Left lobe of liver (tissue), 2 donors: ENCODE measurements around the gene DDR2. TPM values are rescaled to one million over a fixed set of nuclear protein-coding genes. Genes with fewer than 3 reads are reported as not detected.
"Not testable (repeated sequence)": the region's sequence is repeated elsewhere in the genome, so short reads cannot be mapped to it uniquely, and the experiment has no call there.

ENCODE experiments used
- ATAC-seq: fragments of 200-7000 bp; cut with Tn5 transposase; one replicate; pipeline ENCODE4 v1.9.1; 2020; ENCODE audit warnings: mild to moderate bottlenecking, moderate library complexity
- DNase-seq: peaks from one replicate; pipeline ENCODE4 v3.0.0-alpha.2; 2020; ENCODE audit warnings: low spot score
- total RNA-seq: library from RNA; stranded (reverse); gene quantifications from one replicate; pipeline ENCODE4 v1.2.1, GENCODE V29; 2021
- donor health status: DM: no; HTN: no; CAD: no; lungs with moderate emphysema.
- donor health status: DM: no; HTN: yes; CAD: no.

The DDR2 gene
- 2.0 TPM for total RNA-seq

DNA sequence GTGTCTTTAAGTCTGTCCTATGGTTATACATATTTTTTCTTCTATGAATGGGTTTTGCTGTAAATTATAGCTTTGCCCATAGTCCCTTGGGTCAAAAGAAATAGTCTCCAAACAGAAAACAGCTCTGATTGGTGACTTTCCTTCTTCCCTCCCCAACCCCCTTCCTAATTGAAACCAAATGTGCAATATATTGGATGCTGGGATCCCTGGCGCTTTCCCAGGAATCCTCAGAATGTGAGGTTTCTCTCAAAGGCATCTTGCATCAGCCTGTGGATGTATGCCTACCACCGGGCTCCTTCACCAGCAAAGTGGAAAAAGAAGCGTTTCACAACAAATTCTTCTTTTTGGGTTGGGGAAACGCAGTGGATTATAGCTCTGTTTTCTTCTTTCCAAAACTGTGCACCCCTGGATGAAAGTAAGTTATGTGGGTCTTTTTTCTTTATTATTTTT, at the start of gene DDR2:
Gene DDR2 (plus strand): TSS at position 248 of the 450 bp plus-strand sequence. CDS start 86,600 bp downstream, outside the sequence.
- DNase-seq (no peak), ATAC-seq (peak; percentile 32)

DNA sequence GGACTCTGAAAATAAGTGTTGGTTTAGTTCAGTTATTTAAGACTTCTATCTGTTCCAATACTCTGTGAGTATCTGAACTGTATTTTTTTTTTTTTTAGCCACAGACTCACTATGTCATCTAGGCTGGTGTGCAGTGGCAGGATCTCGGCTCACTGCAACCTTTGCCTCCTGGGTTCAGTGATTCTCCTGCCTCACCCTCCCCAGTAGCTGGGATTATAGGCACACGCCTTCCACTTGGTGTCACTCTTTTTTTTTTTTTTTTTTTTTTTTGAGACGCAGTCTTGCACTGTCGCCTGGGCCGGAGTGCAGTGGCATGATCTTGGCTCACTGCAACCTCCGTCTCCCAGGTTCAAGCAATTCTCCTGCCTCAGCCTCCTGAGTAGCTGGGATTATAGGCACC, 49.4 kb upstream of the DDR2 start:
- not testable (repeated sequence) for DNase-seq
- peak; percentile 40 for ATAC-seq

DNA sequence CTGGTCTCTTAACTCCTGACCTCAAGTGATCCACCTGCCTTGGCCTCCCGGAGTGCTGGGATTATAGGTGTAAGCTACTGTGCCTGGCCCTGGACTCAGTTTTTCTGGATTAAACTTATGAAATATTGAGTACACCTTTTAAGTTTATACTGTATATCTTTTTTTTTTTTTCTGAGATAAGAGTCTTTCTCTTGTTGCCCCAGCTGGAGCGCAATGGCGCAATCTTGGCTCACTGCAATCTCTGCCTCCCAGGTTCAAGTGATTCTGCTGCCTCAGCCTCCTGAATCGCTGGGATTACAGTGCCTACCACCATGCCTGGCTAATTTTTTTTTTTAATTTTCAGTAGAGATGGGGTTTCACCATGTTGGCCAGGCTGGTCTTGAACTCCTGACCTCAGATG, 47.2 kb upstream of the DDR2 start:
- not testable (repeated sequence) for DNase-seq
- ATAC-seq, result peak; percentile 19

DNA sequence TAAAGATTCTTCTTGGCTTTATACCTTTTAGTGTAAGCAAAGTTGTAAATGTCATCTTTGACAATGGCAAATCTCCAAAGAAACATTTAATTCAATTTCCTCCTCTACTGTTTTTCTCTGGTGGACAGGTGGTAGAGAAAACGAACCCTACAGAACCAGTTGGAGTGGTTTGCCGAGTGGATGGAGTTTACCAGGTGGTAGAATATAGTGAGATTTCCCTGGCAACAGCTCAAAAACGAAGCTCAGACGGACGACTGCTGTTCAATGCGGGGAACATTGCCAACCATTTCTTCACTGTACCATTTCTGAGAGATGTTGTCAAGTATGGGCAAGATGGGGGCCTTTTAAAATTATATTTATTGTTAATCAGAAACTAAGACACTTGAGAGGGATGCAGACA, 44.9 kb upstream of the DDR2 start:
- ATAC-seq (no peak), DNase-seq (no peak)

DNA sequence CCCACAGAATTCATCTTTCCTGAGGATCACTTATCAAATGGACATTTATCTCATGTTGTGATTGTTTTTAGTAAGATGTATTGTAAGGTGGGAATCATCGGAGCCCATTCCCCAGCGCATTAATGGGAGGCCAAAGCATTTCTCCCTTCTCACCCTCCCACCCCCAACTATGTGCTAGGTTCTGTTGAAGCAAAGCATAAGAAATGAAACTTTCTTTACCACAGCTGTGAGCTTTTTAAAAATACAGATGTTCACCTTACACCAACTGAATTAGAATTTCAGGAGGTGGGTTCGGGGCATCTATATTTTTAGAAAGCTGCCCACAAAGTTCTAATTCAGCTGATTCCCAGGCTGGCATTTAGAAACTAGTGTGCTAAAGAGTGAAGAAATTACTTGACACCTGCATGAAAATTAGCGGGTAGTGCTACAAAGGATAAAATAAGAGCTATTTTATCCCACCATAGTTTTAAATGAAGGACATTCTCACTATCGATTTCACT, 44.5 kb upstream of the DDR2 start:
- no peak for DNase-seq
- ATAC-seq, result no peak

GRCh38 chr1:162590101-162590500, 42.2 kb upstream of the DDR2 start:
- ATAC-seq (no peak), DNase-seq (no peak)

GRCh38 chr1:162590686-162591085, 41.6 kb upstream of the DDR2 start:
- DNase-seq, result no peak
- ATAC-seq, result no peak

- peak; percentile 83 for ATAC-seq
- no peak for DNase-seq
Observed at GRCh38 chr1:162596514-162597170, 35.6 kb upstream of the DDR2 start.

- DNase-seq, result no peak
- no peak for ATAC-seq
Observed at GRCh38 chr1:162599451-162599850, 32.8 kb upstream of the DDR2 start.

- not testable (repeated sequence) for DNase-seq, ATAC-seq
Observed at GRCh38 chr1:162603117-162603516, 29.1 kb upstream of the DDR2 start.

GRCh38 chr1:162605225-162605927, 26.9 kb upstream of the DDR2 start:
- DNase-seq, result no peak
- ATAC-seq, result no peak

DNA sequence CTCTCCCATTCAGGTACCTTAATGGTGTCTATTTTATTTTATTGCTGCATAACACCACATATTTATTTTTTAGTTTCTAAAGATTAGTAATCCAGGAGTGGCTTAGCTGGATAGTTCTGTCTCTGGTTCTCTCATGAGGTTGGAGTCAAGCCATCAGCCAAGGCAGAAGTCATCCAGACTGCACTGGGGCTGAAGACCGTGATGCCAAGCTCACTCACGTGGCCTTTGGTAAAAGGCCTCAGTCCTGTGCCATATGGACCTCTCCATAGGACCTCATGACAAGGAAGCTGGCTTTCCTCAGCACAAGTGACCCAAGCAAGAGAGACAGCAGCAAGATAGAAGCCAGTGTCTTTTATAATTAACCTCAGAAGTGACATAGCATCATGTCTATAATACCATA, 23.0 kb upstream of the DDR2 start:
- no peak for DNase-seq
- ATAC-seq, result no peak

DNA sequence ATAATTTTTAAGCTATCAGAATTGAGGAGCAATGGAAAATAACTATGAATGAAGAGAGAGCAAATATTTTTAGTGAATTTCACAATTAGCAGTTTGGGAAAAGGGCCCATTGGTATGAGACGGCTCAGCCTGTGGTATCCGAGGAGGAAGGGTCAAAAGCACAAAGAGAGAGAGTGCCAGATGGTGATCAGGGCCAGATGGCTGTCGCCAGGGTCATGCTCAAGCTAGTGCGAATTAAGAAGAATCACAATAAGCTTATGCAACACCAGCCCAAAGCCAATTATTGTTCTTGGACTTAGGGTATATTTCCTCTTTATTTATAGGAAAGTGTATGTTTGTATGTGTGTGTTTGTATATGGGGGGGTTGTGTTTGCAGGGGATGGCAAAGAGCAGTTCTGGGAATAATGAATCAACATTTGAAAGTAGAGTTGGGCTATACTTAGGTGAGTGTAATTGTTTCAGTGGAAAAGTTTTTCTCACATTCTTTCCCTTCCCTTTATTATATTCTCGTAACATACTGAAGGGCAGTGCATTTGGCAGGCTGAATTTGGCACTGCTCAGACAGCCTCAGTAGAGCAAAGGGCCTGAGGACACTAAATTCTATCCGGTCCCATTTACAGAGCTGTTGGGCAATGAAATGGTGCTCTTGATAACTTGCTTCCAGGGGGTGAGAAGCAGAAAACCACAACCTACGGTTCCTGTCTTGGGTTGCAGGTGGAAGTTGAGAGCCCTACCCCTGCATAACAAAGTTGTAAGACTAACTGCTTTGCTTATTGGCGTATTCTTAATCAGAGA, 19.5 kb upstream of the DDR2 start:
- ATAC-seq (peak; percentile 83), DNase-seq (peak; percentile 84)

DNA sequence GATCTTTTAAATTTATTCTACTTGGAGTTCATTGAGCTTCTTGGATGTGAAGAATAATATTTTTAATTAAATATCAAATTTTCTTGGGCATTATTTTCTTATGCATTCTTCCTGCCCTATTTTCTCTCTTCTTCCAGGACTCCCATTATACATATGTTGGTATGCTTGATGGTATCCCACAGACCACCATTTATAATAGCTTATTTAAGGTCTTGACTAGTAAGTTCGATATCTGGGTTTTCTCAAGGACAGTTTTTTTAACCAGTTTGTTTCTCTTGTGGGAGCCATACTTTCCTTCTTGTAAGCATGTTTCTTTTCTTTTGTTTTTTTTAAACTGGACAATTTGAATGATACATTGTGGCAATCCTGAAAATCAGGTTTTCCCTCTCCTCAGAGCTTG, 15.4 kb upstream of the DDR2 start:
- ATAC-seq (no peak), DNase-seq (no peak)

GRCh38 chr1:162617513-162617912, 14.8 kb upstream of the DDR2 start:
- DNase-seq (no peak), ATAC-seq (no peak)

DNA sequence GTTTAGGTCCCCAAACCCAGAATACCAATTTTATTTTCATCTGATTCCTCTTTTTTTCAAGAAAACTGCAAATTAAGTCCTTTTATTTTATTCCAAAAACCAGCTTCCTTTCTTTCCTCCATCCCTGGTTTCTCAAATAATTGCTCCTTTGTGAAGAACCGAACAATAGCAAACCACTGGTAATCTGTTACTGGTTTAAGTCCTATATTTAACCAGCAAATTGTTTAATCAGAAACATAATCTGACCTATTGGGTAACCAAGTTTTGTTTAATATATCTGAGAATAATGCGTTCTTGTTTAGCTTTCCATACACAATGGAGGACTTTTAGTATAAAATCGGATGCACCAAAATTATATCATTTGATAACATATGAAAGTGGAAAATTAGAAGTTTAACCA, 13.2 kb upstream of the DDR2 start:
- no peak for ATAC-seq
- DNase-seq, result no peak

- ATAC-seq (no peak), DNase-seq (no peak)
Observed at GRCh38 chr1:162621256-162621655, 11.0 kb upstream of the DDR2 start.

DNA sequence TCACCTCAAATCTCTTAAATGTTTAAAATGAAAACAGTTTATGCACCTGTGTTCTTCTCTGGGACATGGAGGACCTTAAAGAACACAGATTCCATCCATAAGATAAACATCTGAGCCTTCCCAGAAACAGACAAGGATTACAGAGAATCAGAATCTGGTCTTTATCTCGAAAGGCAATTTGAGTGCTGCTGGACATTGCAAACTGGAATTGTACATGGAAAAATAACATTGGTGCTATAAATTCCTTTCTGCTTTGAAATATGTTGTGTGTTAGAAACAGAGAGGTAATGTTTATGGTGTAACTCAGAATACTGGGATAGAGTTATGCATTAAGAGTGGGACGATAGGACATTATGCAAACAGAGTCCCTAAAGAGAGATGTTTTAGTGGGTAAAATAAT, 6.6 kb upstream of the DDR2 start:
- ATAC-seq (no peak), DNase-seq (no peak)

DNA sequence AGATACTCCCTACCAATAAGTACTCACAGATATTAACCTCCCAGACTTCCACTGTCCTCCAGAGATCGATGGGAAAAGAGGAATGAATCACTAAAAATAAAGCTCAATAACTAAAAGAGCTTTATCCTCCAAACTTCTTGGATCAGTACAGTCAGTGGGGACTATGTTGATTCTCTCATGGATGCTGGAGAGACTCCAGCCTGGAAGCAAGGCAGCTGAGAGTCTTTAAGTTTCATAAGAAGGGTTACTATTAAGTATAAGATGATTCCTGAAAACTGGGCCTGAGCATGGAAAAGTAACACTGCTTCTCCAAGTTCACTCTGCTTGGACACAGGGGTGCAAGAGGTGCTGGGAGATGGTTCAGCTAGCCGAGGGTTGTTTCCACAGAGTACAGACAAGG, 6.2 kb upstream of the DDR2 start:
- DNase-seq, result no peak
- ATAC-seq, result no peak

- DNase-seq (no peak), ATAC-seq (no peak)
Observed at GRCh38 chr1:162626761-162627160, 5.5 kb upstream of the DDR2 start.

DNA sequence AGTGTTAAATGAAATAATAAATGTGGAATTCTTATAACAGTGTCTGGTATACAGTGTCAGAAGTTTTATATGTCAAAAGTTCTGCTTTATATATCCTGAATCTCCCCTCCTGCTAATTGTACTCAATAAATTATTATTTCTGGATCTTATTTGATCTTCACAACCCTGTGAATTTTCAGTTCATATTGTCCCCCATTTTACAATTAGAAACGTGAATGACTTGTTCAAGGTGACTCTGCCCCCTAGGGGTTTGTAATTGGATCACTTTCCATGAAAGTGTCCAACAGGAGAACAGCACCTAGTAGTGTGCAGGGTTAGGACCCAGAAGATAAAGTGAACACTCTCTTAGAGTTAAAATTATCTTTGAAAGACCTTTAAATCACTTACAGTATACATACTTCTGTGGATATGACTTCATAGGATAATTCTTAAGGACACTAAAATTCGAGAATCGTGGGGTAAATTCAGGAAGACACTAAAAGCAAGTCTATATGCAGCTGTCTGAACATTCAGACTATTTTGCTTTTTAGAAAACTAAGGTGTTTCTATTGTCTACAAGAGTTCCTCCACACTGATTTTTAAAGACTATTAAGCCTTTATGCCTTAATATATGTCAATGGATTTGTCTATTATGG, 4.5 kb upstream of the DDR2 start:
- ATAC-seq, result peak; percentile 80
- no peak for DNase-seq
